Measurements from ENCODE around the gene NXPH4.
A peak's percentile ranks its signal among the peaks of the same experiment; 100 is the strongest.

The NXPH4 gene

DNA sequence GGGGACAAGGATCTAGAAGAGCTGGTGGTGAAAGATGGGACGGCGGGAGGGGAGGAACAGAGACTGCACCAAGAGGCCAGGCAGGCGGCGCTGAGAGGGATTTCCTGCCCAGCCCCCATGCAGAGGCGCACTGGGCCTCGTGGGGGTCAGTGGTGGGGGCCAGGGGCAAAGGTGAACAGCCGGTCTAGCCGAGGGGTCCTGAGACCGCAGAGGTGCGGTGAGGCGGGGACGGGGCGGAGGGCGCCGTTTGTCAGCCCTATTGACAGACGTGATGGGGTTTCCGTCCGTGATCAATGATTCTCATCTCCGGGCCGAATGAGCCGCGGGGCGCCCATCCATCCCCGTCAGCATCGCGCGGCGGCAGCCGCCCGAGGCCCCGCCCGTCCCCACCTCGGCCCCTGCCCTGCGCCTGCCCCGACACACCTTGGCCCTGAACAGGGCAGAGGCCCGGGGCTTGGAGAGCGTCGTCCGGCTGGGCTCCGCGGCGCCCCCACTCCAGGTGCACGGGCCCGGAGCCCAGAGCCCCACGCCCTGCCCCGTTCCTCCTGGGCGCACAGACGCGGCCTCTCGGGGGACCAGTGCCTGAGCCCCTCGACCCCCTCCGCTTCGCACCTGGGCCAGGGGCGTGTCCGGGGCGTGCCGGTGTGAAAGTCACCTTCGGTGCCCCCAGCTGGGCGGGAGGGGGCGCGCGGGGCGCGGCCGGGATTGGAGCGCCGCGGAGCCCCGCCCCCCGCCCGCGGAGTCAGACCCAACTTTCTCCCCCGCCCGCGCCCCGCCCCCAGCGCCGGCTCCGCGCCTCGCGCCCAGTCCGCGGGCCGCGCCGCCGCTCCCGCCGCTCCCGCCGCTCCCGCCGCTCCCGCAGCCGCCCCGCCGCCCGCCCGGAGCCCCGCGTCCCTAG is at the start of gene NXPH4:
Gene NXPH4, plus strand, starts transcription at position 781 of the 898 bp plus-strand sequence. CDS start 176 bp downstream, outside the sequence.
- no peak for DNase-seq

DNA sequence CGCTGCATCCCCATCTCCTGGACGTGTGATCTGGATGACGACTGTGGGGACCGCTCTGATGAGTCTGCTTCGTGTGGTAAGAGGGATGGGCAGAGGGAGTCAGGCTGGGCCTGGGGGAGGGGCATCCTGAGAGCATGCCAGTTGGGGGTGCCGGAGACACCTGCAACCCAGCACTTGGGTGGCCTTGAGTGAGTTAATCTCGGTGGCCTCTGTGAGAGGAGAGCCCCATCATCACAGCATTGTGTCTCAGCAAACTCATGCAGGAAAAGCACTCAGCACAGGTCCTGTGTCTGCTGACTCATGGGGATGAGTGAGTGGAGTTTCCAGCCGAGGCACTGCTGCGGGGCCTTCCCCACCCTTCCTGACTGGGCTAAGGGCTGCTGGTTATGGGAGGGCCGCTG is 49.6 kb upstream of the NXPH4 start:
- DNase-seq = no peak

DNA sequence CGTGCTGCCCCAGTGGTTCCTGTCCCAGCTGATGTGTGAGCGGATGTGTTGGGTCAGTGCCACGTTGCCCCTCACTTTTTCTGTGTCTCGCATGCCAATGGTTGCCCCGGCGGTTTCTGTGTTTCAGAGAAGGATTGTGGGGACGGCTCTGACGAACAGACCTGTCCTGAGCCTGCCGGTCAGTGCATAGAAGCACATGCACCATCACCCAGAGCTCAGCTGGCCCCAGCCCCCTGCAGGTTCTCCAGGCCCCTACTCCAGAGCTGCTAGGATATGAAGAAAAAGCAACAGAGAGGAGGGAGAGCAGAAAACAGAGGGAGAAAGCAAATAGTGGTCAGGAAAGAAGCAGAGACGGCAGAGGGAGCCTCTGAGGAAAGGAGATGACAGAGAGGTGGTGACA is 48.5 kb upstream of the NXPH4 start:
- DNase-seq = no peak

GRCh38 chr12:57169046-57169795 is 47.4 kb upstream of the NXPH4 start:
- no peak for DNase-seq

- no peak for DNase-seq
Observed at GRCh38 chr12:57169969-57170368, 46.6 kb upstream of the NXPH4 start.

DNA sequence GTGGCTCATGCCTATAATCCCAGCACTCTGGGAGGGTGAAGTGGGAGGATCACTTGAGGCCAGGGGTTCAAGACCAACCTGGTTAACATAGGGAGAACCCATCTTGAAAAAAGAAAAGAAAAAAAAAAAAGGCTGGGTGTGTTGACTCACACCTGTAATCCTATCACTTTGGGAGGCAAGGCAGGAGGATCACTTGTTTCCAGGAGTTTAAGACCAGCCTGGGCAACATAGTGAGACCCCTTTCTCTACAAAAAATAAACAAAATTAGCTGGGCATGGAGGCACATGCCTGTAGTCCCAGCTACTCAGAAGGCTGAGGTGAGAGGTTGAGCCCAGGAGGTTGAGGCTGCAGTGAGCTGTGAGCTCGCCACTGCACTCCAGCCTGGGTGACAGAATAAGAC is 46.2 kb upstream of the NXPH4 start:
- DNase-seq = no peak

GRCh38 chr12:57170927-57171326 is 45.7 kb upstream of the NXPH4 start:
- no peak for DNase-seq

DNA sequence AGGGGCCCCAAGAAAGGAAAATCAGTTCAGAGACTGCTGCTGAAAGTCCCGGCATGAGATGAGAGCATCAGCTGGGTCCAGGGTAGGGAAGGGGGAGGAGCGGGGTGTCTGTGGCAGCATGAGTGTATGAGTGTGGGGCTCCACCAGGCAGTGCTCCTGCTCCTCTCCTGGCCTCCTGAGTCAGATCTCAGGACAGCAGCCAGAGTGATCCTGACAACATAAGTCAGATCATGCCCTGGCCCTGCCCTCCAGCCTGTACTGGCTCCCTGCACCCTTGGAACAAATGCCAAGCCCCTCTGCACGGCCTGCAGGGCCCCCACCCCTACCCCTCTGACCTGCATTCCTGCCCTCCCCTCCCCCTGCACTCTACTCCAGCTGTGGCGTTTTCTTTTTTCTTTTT is 44.9 kb upstream of the NXPH4 start:
- no peak for DNase-seq

DNA sequence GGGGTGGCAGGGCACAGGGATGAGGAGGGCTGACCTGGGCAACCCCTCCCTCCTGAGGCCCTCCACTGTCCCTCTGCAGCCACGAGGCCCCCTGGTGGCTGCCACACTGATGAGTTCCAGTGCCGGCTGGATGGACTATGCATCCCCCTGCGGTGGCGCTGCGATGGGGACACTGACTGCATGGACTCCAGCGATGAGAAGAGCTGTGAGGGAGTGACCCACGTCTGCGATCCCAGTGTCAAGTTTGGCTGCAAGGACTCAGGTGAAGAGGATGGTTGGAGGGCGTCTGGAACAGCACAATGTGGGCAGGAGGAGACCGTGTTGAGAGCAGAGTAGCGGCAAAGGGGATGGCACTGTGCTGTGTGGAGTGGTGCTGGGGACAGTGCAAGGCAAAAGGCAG is 43.5 kb upstream of the NXPH4 start:
- DNase-seq = no peak

DNA sequence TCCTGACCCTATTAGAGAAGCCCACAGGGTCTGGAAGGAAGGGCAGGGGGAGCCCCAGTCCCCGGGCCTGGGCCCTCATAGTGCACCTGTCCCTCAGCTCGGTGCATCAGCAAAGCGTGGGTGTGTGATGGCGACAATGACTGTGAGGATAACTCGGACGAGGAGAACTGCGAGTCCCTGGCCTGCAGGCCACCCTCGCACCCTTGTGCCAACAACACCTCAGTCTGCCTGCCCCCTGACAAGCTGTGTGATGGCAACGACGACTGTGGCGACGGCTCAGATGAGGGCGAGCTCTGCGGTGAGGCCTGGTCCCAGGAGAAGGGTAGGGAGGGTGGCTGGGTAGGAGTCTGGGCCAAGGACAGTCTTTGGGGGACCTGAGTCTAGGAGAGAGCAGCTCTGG is 42.9 kb upstream of the NXPH4 start:
- DNase-seq = no peak

- DNase-seq = peak; percentile 69
Observed at GRCh38 chr12:57175428-57176138, 41.0 kb upstream of the NXPH4 start.

- no peak for DNase-seq
Observed at GRCh38 chr12:57176139-57176477, 40.5 kb upstream of the NXPH4 start.

DNA sequence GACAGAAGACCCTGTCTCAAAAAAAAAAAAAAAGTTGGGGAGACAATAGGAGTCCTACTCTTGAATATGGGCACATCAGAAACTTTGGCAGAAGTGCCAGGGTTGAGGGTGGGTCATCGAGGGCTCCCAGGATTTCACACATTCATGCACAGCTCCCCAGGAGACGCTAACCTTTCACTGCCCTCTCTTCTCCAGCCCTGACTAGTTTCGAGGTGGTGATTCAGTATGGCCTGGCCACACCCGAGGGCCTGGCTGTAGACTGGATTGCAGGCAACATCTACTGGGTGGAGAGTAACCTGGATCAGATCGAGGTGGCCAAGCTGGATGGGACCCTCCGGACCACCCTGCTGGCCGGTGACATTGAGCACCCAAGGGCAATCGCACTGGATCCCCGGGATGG is 39.7 kb upstream of the NXPH4 start:
- no peak for DNase-seq

GRCh38 chr12:57177354-57177753 is 39.2 kb upstream of the NXPH4 start:
- no peak for DNase-seq

GRCh38 chr12:57178213-57178612 is 38.4 kb upstream of the NXPH4 start:
- DNase-seq = no peak

GRCh38 chr12:57179331-57180086 is 37.1 kb upstream of the NXPH4 start:
- no peak for DNase-seq

DNA sequence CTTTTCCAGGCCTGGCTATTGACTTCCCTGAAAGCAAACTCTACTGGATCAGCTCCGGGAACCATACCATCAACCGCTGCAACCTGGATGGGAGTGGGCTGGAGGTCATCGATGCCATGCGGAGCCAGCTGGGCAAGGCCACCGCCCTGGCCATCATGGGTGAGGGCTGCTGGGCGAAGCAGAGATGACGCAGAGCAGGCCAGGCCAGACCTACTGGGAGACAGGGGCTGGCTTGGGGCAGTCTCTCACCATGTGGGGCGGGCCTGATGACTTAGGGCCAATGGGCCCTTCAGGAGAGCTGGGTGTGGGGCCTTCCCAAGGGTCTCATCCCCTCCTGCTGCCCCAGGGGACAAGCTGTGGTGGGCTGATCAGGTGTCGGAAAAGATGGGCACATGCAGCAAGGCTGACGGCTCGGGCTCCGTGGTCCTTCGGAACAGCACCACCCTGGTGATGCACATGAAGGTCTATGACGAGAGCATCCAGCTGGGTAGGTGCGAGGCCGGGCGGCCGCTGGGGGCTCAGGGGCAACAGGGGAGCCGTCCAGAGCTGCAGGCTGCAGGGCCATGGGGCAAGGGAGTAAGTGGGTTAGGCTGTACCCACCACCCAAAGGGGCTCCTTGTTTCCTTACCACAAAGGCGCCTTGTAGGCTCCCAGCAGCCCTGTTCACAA is 36.1 kb upstream of the NXPH4 start:
- no peak for DNase-seq

GRCh38 chr12:57181072-57181471 is 35.5 kb upstream of the NXPH4 start:
- DNase-seq = no peak

GRCh38 chr12:57181561-57182155 is 34.9 kb upstream of the NXPH4 start:
- DNase-seq = no peak

DNA sequence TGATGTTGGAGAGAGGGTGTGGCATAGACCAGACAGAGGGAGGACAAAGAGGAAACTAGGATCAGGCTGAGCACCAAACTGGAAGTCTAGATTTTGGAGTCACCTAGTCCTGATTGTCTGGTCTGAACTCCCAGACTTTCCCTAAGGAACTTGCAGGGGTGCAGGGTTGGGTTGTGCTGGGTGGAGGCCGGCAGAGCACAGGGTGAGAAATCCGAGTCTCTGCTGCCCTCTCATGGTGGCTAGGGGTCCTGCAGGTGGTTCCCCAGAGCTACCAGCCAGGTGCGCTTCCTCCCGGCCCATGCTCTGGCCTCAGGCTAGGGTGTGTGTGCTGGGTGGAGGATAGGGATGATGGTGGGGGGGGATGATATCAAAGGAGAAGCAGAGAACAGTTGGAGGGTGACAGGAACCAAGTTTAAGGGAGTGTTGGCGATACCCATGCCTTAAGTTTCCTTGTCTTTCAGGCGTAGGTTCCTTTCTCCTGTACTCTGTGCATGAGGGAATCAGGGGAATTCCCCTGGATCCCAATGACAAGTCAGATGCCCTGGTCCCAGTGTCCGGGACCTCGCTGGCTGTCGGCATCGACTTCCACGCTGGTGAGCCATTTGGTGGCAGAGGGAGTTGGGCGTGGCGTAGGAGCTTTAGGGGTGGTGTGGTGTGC is 33.5 kb upstream of the NXPH4 start:
- peak; percentile 42 for DNase-seq

Measured in midbrain (tissue), 1 donor.